ENCODE measurements around the gene MPHOSPH9. TPM values are rescaled to one million over a fixed set of nuclear protein-coding genes. Genes with fewer than 3 reads are reported as not detected.

The MPHOSPH9 gene
- total and polyA plus RNA-seq, 2 of the 13 experiments (the other 11 are each of a cell fraction or from before 2014, with no cell fraction given): 20.3 to 63.4 TPM

- TF ChIP-seq TEAD3 (CRISPR knock-in tag; optimal IDR thresholded peaks at IDR 0.05; ENCODE audit: borderline replicate concordance): no peak
- no peak for TF ChIP-seq ZNF879 (CRISPR knock-in tag; IDR thresholded peaks at IDR 0.05)
- TF ChIP-seq GABPB1 (CRISPR knock-in tag; IDR thresholded peaks at IDR 0.05): no peak
These were observed 65.6 kb downstream of the MPHOSPH9 start (continued) for GRCh38 chr12:123167329-123167728.

GRCh38 chr12:123165537-123165936, 67.4 kb downstream of the MPHOSPH9 start:
- DNase-seq (ENCODE audit: low spot score) (no peak), ATAC-seq (no peak; the same call in 2 of the 3 replicates), FAIRE-seq (no peak)
- TF ChIP-seq, protein P1, sequence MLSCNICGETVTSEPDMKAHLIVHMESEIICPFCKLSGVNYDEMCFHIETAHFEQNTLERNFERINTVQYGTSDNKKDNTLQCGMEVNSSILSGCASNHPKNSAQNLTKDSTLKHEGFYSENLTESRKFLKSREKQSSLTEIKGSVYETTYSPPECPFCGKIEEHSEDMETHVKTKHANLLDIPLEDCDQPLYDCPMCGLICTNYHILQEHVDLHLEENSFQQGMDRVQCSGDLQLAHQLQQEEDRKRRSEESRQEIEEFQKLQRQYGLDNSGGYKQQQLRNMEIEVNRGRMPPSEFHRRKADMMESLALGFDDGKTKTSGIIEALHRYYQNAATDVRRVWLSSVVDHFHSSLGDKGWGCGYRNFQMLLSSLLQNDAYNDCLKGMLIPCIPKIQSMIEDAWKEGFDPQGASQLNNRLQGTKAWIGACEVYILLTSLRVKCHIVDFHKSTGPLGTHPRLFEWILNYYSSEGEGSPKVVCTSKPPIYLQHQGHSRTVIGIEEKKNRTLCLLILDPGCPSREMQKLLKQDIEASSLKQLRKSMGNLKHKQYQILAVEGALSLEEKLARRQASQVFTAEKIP (CRISPR knock-in tag; IDR thresholded peaks at IDR 0.05; ENCODE audit: borderline replicate concordance): no peak
- TF ChIP-seq ZNF367 (CRISPR knock-in tag; IDR thresholded peaks at IDR 0.05; ENCODE audit: borderline replicate concordance): no peak
- TF ChIP-seq ETV6 (CRISPR knock-in tag; conservative IDR thresholded peaks at IDR 0.05): no peak
- TF ChIP-seq, protein P2, sequence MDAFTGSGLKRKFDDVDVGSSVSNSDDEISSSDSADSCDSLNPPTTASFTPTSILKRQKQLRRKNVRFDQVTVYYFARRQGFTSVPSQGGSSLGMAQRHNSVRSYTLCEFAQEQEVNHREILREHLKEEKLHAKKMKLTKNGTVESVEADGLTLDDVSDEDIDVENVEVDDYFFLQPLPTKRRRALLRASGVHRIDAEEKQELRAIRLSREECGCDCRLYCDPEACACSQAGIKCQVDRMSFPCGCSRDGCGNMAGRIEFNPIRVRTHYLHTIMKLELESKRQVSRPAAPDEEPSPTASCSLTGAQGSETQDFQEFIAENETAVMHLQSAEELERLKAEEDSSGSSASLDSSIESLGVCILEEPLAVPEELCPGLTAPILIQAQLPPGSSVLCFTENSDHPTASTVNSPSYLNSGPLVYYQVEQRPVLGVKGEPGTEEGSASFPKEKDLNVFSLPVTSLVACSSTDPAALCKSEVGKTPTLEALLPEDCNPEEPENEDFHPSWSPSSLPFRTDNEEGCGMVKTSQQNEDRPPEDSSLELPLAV (CRISPR knock-in tag; conservative IDR thresholded peaks at IDR 0.05; ENCODE audit: low read depth): no peak
- no peak for TF ChIP-seq GATA4 (IDR thresholded peaks at IDR 0.05; ENCODE audit: borderline replicate concordance, low read depth)
- no peak for TF ChIP-seq ZNF780A (CRISPR knock-in tag; IDR thresholded peaks at IDR 0.05)
- TF ChIP-seq DNMT3B (CRISPR knock-in tag; conservative IDR thresholded peaks at IDR 0.05): no peak
- ChIA-PET CTCF (ENCODE audit: low intra/inter-chr PET ratio, low total read pairs) (no interaction called here), POLR2A (interaction anchor here (0.7 to 1.5 kb wide), 2 partner anchors 9 to 67 kb away, joined by 4 to 9 read pairs; partner anchors contain the start of genes MPHOSPH9 and MTRFR)
- H3K4me2 ChIP-seq (ENCODE audit: low read depth, low read length): no peak overlapping the region
- H3K27me3 ChIP-seq (ENCODE audit: control insufficient read depth in 1 of 2, insufficient read depth in 2 of 2, low read length in 2 of 2): no peaks in the 10 kb centered on the region
- H3K9ac ChIP-seq (ENCODE audit: insufficient read depth, low read depth, low read length): no peak overlapping the region
- H3K4me3 ChIP-seq (replicated peaks in 1 of 3; ENCODE audit: insufficient read depth in 1 of 3, low read depth in 2 of 3, low read length in 3 of 3): no peak overlapping the region
- WGBS (ENCODE audit: low lambda C conversion rate): 92% methylated on average over 4 of the region's 4 CpGs
- intact Hi-C loops (cut with micrococcal nuclease; ENCODE audit: unreplicated experiment) (no loop called here), in situ Hi-C loops (cut with HindIII; ENCODE audit: extremely low pct_ligation_motif_present, low pct_unique_long_range_greater_than_20kb) (no loop called here)
- no TSS peak for BruUV-seq (replicated peaks)
- H3K79me2 ChIP-seq (ENCODE audit: insufficient read depth, low read length): no peaks in the 10 kb centered on the region
- H2AFZ ChIP-seq (ENCODE audit: low read length): no peak overlapping the region
- peaks cover 8 to 50% of the 10 kb centered on the region in 2 experiments for H3K36me3 ChIP-seq (replicated peaks in 1 of 2; ENCODE audit: control insufficient read depth in 1 of 2, insufficient read depth in 2 of 2, low read length in 2 of 2)
- no peak overlapping the region for H3K27ac ChIP-seq (ENCODE audit: extremely low read length, insufficient read depth, low read length)
- H4K20me1 ChIP-seq (ENCODE audit: insufficient read depth, low read length): no peaks in the 10 kb centered on the region
- peaks cover 42% of the 10 kb centered on the region for H3K4me1 ChIP-seq (ENCODE audit: insufficient read depth, low read length)
- H3K9me3 ChIP-seq (ENCODE audit: low read length): no peaks in the 10 kb centered on the region
